Colonic mucosa (tissue), 4 donors: ENCODE measurements around the gene MLLT1. TPM values are rescaled to one million over a fixed set of nuclear protein-coding genes. Genes with fewer than 3 reads are reported as not detected.

Source experiments
- DNase-seq: peaks from one replicate; pipeline ENCODE4 v3.0.0-alpha.2; 2020
- H3K27ac ChIP-seq: fragments of 200-600 bp; one replicate; pipeline ENCODE4 v1.8.0; 2021
- H3K27me3 ChIP-seq: fragments of 200-600 bp; one replicate; pipeline ENCODE4 v1.8.0; 2021
- H3K36me3 ChIP-seq: fragments of 200-600 bp; one replicate; pipeline ENCODE4 v1.8.0; 2021
- H3K4me1 ChIP-seq: fragments of 200-600 bp; one replicate; pipeline ENCODE4 v1.8.0; 2021; ENCODE audit warnings: mild to moderate bottlenecking
- H3K4me3 ChIP-seq: fragments of 200-600 bp; one replicate; pipeline ENCODE4 v1.8.0; 2021
- H3K9ac ChIP-seq, 2 donors: one replicate each; pipeline ENCODE4 v1.7.0; 2013; ENCODE audit warnings: control low read depth in 2 of 2, low read depth in 2 of 2, low read length in 2 of 2
- H3K9me3 ChIP-seq: fragments of 200-600 bp; one replicate; pipeline ENCODE4 v1.8.0; 2021
- CTCF ChIP-seq: fragments of 200-600 bp; IDR thresholded peaks from one replicate; pipeline ENCODE4 v1.8.0; 2022; ENCODE audit warnings: antibody characterized with exemption, mild to moderate bottlenecking
- intact Hi-C: fragments of 100-400 bp; cut with DNase I; formaldehyde crosslinking; loops from one replicate; pipeline ENCODE4 v1.14.1; 2022
- total RNA-seq, 2 donors: library from RNA; stranded (reverse); fragmentation: NEBNext Ultra II Directional in 1 of 2; extraction: Animal tissue kit (Norgen Biotek cat#: 25700) in 1 of 2; gene quantifications; one replicate each; pipeline ENCODE4 v1.2.1, GENCODE V29; 2021
- donor health status: healthy.
- donor health status: DM: no; HTN: no; CAD: no.
- donor health status: DM: no; HTN: no; CAD: no.

The MLLT1 gene
- total RNA-seq, 2 donors from 2014 or later: 26.4 to 59.2 TPM

- intact Hi-C loops: no loop called here
- no peak for TF ChIP-seq CTCF
- Histone ChIP-seq H3K4me3 (no peak overlapping the region), H3K27me3 (no peaks in the 10 kb centered on the region), H3K9ac (no peak overlapping the region), H3K4me1 (no peaks in the 10 kb centered on the region), H3K36me3 (no peaks in the 10 kb centered on the region), H3K9me3 (no peaks in the 10 kb centered on the region), H3K27ac (no peak overlapping the region)
- DNase-seq: no peak
These were observed 51.1 kb downstream of the MLLT1 start for GRCh38 chr19:6228551-6229215.

GRCh38 chr19:6227936-6228325 lies 51.8 kb downstream of the MLLT1 start:
- no peak for DNase-seq
- Histone ChIP-seq H3K27me3 (no peaks in the 10 kb centered on the region), H3K27ac (no peak overlapping the region), H3K9ac (no peak overlapping the region), H3K36me3 (no peaks in the 10 kb centered on the region), H3K4me3 (no peak overlapping the region), H3K4me1 (no peaks in the 10 kb centered on the region), H3K9me3 (no peaks in the 10 kb centered on the region)
- intact Hi-C loops: no loop called here
- TF ChIP-seq CTCF: no peak

GRCh38 chr19:6227156-6227935 lies 52.4 kb downstream of the MLLT1 start:
- H3K4me1 ChIP-seq: no peaks in the 10 kb centered on the region

GRCh38 chr19:6226444-6227155 lies 53.2 kb downstream of the MLLT1 start:
- H3K36me3 ChIP-seq: no peaks in the 10 kb centered on the region
- no peak for TF ChIP-seq CTCF
- H3K4me1 ChIP-seq: no peaks in the 10 kb centered on the region
- no peak overlapping the region for H3K9ac ChIP-seq
- no peak for DNase-seq
- no peak overlapping the region for H3K4me3 ChIP-seq
- no peak overlapping the region for H3K27ac ChIP-seq
- intact Hi-C loops: no loop called here
- H3K9me3 ChIP-seq: no peaks in the 10 kb centered on the region
- H3K27me3 ChIP-seq: no peaks in the 10 kb centered on the region

More at GRCh38 chr19:6227156-6227935, 52.4 kb downstream of the MLLT1 start:
- no peaks in the 10 kb centered on the region for H3K36me3 ChIP-seq
- no peaks in the 10 kb centered on the region for H3K9me3 ChIP-seq
- H3K4me3 ChIP-seq: no peak overlapping the region
- intact Hi-C loops: no loop called here
- H3K9ac ChIP-seq: no peak overlapping the region
- TF ChIP-seq CTCF: no peak
- H3K27ac ChIP-seq: no peak overlapping the region
- no peaks in the 10 kb centered on the region for H3K27me3 ChIP-seq
- no peak for DNase-seq

- Histone ChIP-seq H3K27me3 (no peaks in the 10 kb centered on the region), H3K9me3 (no peaks in the 10 kb centered on the region), H3K27ac (no peak overlapping the region), H3K4me1 (no peaks in the 10 kb centered on the region), H3K9ac (no peak overlapping the region), H3K36me3 (no peaks in the 10 kb centered on the region), H3K4me3 (no peak overlapping the region)
- DNase-seq: no peak
- intact Hi-C loops: no loop called here
- TF ChIP-seq CTCF: no peak
These were observed 53.8 kb downstream of the MLLT1 start for GRCh38 chr19:6226012-6226411.
